DOHH2 (cell line): Measurements from ENCODE around the gene KCNK7.

Experiments
- CTCF ChIP-seq: fragments of 200-600 bp; sonication (generic); IDR thresholded peaks from one replicate; pipeline ENCODE4 v1.5.1; 2014; ENCODE audit warnings: antibody characterized with exemption, mild to moderate bottlenecking, low read depth, low read length; ENCODE audit not compliant: poor library complexity, severe bottlenecking
- EZH2phosphoT487 ChIP-seq: fragments of 200-600 bp; sonication (generic); IDR thresholded peaks from 2 replicates; pipeline ENCODE4 v1.6.1; 2017; ENCODE audit warnings: borderline replicate concordance, mild to moderate bottlenecking, antibody characterized with exemption, low read length, moderate library complexity, mixed read lengths

GRCh38 chr11:65616575-65617001 is 21.0 kb upstream of the KCNK7 start:
- TF ChIP-seq CTCF (no peak), EZH2phosphoT487 (no peak)
